ENCODE data around the gene EDNRA. TPM values are rescaled to one million over a fixed set of nuclear protein-coding genes. Genes with fewer than 3 reads are reported as not detected.

EDNRA gene
- total RNA-seq, 1 experiment from 2014 or later = 0.71 TPM

GRCh38 chr4:147492761-147493160 is 11.9 kb downstream of the EDNRA start:
- BruUV-seq (replicated peaks) = no TSS peak
- no peak for TF ChIP-seq CTCF (IDR thresholded peaks at IDR 0.05; ENCODE audit: unreplicated experiment)
- Mint-ChIP-seq H3K27me3 (ENCODE audit: unreplicated experiment) (no peaks in the 10 kb centered on the region), H3K4me3 (ENCODE audit: low read depth, unreplicated experiment) (no peak overlapping the region), H3K27ac (ENCODE audit: unreplicated experiment) (no peak overlapping the region), H3K4me1 (ENCODE audit: low read depth, unreplicated experiment) (no peaks in the 10 kb centered on the region), H3K9me3 (ENCODE audit: low read depth, unreplicated experiment) (no peaks in the 10 kb centered on the region), H3K36me3 (ENCODE audit: insufficient read depth, unreplicated experiment) (no peaks in the 10 kb centered on the region)
- DNase-seq = no peak
- CTCF ChIA-PET = no interaction called here
- intact Hi-C loops (cut with micrococcal nuclease; ENCODE audit: unreplicated experiment) = no loop called here

GRCh38 chr4:147493307-147493706 is 12.4 kb downstream of the EDNRA start:
- Mint-ChIP-seq H3K9me3 (ENCODE audit: low read depth, unreplicated experiment) (no peaks in the 10 kb centered on the region), H3K4me3 (ENCODE audit: low read depth, unreplicated experiment) (no peak overlapping the region), H3K27me3 (ENCODE audit: unreplicated experiment) (no peaks in the 10 kb centered on the region), H3K4me1 (ENCODE audit: low read depth, unreplicated experiment) (peaks cover 2% of the 10 kb centered on the region), H3K36me3 (ENCODE audit: insufficient read depth, unreplicated experiment) (no peaks in the 10 kb centered on the region), H3K27ac (ENCODE audit: unreplicated experiment) (no peak overlapping the region)
- no peak for DNase-seq
- BruUV-seq (replicated peaks) = no TSS peak
- CTCF ChIA-PET = no interaction called here
- intact Hi-C loops (cut with micrococcal nuclease; ENCODE audit: unreplicated experiment) = no loop called here
- TF ChIP-seq CTCF (IDR thresholded peaks at IDR 0.05; ENCODE audit: unreplicated experiment) = no peak

GRCh38 chr4:147494301-147494700 is 13.4 kb downstream of the EDNRA start:
- Mint-ChIP-seq H3K9me3 (ENCODE audit: low read depth, unreplicated experiment) (no peaks in the 10 kb centered on the region), H3K4me3 (ENCODE audit: low read depth, unreplicated experiment) (no peak overlapping the region), H3K4me1 (ENCODE audit: low read depth, unreplicated experiment) (peaks cover 9% of the 10 kb centered on the region), H3K27me3 (ENCODE audit: unreplicated experiment) (no peaks in the 10 kb centered on the region), H3K27ac (ENCODE audit: unreplicated experiment) (no peak overlapping the region), H3K36me3 (ENCODE audit: insufficient read depth, unreplicated experiment) (no peaks in the 10 kb centered on the region)
- CTCF ChIA-PET = no interaction called here
- DNase-seq = no peak
- no peak for TF ChIP-seq CTCF (IDR thresholded peaks at IDR 0.05; ENCODE audit: unreplicated experiment)
- intact Hi-C loops (cut with micrococcal nuclease; ENCODE audit: unreplicated experiment) = no loop called here
- BruUV-seq (replicated peaks) = no TSS peak

GRCh38 chr4:147496500-147496899 is 15.6 kb downstream of the EDNRA start:
- Mint-ChIP-seq H3K36me3 (ENCODE audit: insufficient read depth, unreplicated experiment) (no peaks in the 10 kb centered on the region), H3K27ac (ENCODE audit: unreplicated experiment) (no peak overlapping the region), H3K27me3 (ENCODE audit: unreplicated experiment) (no peaks in the 10 kb centered on the region), H3K9me3 (ENCODE audit: low read depth, unreplicated experiment) (no peaks in the 10 kb centered on the region), H3K4me3 (ENCODE audit: low read depth, unreplicated experiment) (no peak overlapping the region), H3K4me1 (ENCODE audit: low read depth, unreplicated experiment) (peaks cover 9% of the 10 kb centered on the region)
- no TSS peak for BruUV-seq (replicated peaks)
- no peak for DNase-seq
- intact Hi-C loops (cut with micrococcal nuclease; ENCODE audit: unreplicated experiment) = no loop called here
- TF ChIP-seq CTCF (IDR thresholded peaks at IDR 0.05; ENCODE audit: unreplicated experiment) = no peak
- CTCF ChIA-PET = no interaction called here
